Prostate gland (tissue), 2 donors: ENCODE data around the gene ZNF490.

ENCODE experiments used
- POLR2A ChIP-seq: fragments of 450-650 bp; IDR thresholded peaks from one replicate; pipeline ENCODE4 v1.6.1; 2016; ENCODE audit warnings: antibody characterized with exemption, mild to moderate bottlenecking
- POLR2AphosphoS5 ChIP-seq: sonication (generic); formaldehyde crosslinking; IDR thresholded peaks from one replicate; pipeline ENCODE4 v1.6.1; 2017; ENCODE audit warnings: antibody characterized with exemption
- TF ChIP-seq, protein P1 (sequence below), 4 experiments: fragments of 200-600 bp in 2 of 4; fragments of 450-650 bp in 2 of 4; sonication (generic) in 2 of 4; IDR thresholded peaks; 1 replicate in 3 of 4; 2 replicates in 1 of 4; pipeline ENCODE4 v1.5.1; 2016 to 2019; ENCODE audit warnings: antibody characterized with exemption in 4 of 4, mild to moderate bottlenecking in 2 of 4, moderate library complexity in 2 of 4

DNA sequence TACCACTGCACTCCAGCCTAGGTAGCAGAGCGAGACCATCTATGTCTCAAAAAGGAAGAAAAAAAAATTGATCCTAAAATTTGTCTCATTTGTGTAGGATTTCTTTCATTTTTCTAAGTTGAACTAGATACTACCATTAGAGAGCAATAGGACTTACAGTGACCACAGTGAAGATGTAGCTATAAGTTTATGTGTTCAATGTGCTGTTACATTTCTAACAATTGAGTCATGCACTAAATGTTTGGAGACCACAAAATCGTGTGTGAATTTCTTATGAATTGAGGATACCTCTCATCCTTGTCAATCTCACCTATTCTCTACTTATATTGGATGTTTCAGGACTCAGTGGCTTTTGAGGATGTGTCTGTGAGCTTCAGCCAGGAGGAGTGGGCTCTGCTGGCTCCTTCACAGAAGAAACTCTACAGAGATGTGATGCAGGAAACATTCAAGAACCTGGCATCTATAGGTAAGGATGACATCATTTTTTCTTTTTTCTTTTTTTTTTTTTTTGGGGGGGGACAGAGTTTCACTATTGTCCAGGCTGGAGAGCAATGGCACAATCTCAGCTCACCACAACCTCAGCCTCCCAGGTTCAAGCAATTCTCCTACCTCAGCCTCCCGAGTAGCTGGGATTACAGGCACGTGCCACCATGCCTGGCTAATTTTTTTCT is 12.9 kb upstream of the ZNF490 start:
- no peak for TF ChIP-seq POLR2AphosphoS5
- no peak for TF ChIP-seq POLR2A
- TF ChIP-seq, protein P1, sequence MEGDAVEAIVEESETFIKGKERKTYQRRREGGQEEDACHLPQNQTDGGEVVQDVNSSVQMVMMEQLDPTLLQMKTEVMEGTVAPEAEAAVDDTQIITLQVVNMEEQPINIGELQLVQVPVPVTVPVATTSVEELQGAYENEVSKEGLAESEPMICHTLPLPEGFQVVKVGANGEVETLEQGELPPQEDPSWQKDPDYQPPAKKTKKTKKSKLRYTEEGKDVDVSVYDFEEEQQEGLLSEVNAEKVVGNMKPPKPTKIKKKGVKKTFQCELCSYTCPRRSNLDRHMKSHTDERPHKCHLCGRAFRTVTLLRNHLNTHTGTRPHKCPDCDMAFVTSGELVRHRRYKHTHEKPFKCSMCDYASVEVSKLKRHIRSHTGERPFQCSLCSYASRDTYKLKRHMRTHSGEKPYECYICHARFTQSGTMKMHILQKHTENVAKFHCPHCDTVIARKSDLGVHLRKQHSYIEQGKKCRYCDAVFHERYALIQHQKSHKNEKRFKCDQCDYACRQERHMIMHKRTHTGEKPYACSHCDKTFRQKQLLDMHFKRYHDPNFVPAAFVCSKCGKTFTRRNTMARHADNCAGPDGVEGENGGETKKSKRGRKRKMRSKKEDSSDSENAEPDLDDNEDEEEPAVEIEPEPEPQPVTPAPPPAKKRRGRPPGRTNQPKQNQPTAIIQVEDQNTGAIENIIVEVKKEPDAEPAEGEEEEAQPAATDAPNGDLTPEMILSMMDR (IDR thresholded peaks at IDR 0.05) = no peak
